K562 (cell line): Measurements from ENCODE around the gene FCHO2. TPM values are rescaled to one million over a fixed set of nuclear protein-coding genes. Genes with fewer than 3 reads are reported as not detected.

Source experiments
- ATAC-seq: fragments of 200-7000 bp; cut with Tn5 transposase; 3 replicates; pipeline ENCODE4 v1.9.1; 2020; ENCODE audit warnings: moderate library complexity
- BruUV-seq: library from RNA; stranded (reverse); fragments of 400-500 nt; replicated peaks from 2 replicates; lab custom pipeline; 2021; lab: Mats Ljungman, UMichigan
- CTCF ChIA-PET: fragments of 300-600 bp; formaldehyde crosslinking; extraction: SDS; loops from one replicate; lab custom pipeline; 2021; ENCODE audit warnings: low intra/inter-chr PET ratio; lab: Yijun Ruan, JAX
- POLR2A ChIA-PET: fragments of 300-600, 350-650 bp; sonication (Branson Sonifier 250); formaldehyde crosslinking; extraction: SDS; loops from one replicate; lab custom pipeline; 2021; ENCODE audit warnings: antibody characterized with exemption, inconsistent platforms; lab: Yijun Ruan, JAX
- DNase-seq, 4 experiments: peaks; one replicate each; pipeline versions ENCODE4 v3.0.0 to v3.0.0-alpha.2; 2011 to 2018; ENCODE audit warnings: low spot score in 3 of 4, mixed read lengths in 3 of 4; ENCODE audit errors: extremely low read depth in 1 of 4
- FAIRE-seq: peaks from 2 replicates; lab custom pipeline; 2011; peaks lifted over from hg19 to GRCh38; lab: Jason Lieb, UNC
- H2AFZ ChIP-seq: 2 replicates; pipeline ENCODE4 v1.6.0; 2011; ENCODE audit warnings: low read depth, low read length, control low read depth, inconsistent platforms
- H3K27ac ChIP-seq: fragments of 200-600 bp; 3 replicates; pipeline ENCODE4 v1.8.0; 2011; ENCODE audit warnings: low read depth, mild to moderate bottlenecking, control low read depth, inconsistent platforms, low read length, moderate library complexity, mixed read lengths; ENCODE audit errors: extremely low read depth
- H3K27me3 ChIP-seq, 2 experiments: fragments of 300-600 bp in 1 of 2; 2 replicates in 1 of 2; 3 replicates in 1 of 2; pipeline versions ENCODE4 v1.6.0 to v1.8.0; 2011; ENCODE audit warnings: inconsistent platforms in 2 of 2, low read length in 2 of 2, mild to moderate bottlenecking in 1 of 2, mixed read lengths in 1 of 2, moderate library complexity in 1 of 2; ENCODE audit not compliant: control insufficient read depth in 2 of 2, insufficient read depth in 2 of 2
- H3K36me3 ChIP-seq: fragments of 300-600 bp; 3 replicates; pipeline ENCODE4 v1.8.0; 2011; ENCODE audit warnings: mild to moderate bottlenecking, low read length, inconsistent platforms; ENCODE audit not compliant: control insufficient read depth, insufficient read depth
- H3K4me1 ChIP-seq, 2 experiments: fragments of 200-600 bp in 1 of 2; replicated peaks in 1 of 2; 2 replicates in 1 of 2; 3 replicates in 1 of 2; pipeline versions ENCODE4 v1.5.1 to v1.8.0; 2011; ENCODE audit warnings: inconsistent platforms in 2 of 2, low read length in 2 of 2, mild to moderate bottlenecking in 1 of 2, mixed read lengths in 1 of 2, moderate library complexity in 1 of 2; ENCODE audit not compliant: control insufficient read depth in 2 of 2, insufficient read depth in 2 of 2
- H3K4me2 ChIP-seq: 2 replicates; pipeline ENCODE4 v1.6.1; 2011; ENCODE audit warnings: low read length, control low read depth, inconsistent platforms, mixed read lengths; ENCODE audit not compliant: insufficient read depth
- H3K4me3 ChIP-seq: fragments of 200-600 bp; sonication (generic), shearing (Covaris generic); 2 replicates; pipeline ENCODE4 v1.5.1; 2016; ENCODE audit warnings: control low read depth, inconsistent platforms
- H3K79me2 ChIP-seq: fragments of 200-600 bp; 3 replicates; pipeline ENCODE4 v1.8.0; 2011; ENCODE audit warnings: low read length, inconsistent platforms; ENCODE audit not compliant: control insufficient read depth, insufficient read depth
- H3K9ac ChIP-seq, 2 experiments: 2 replicates each; pipeline versions ENCODE4 v1.6.0 to v1.6.1; 2011; ENCODE audit warnings: low read depth in 2 of 2, low read length in 2 of 2, control low read depth in 1 of 2, inconsistent platforms in 1 of 2, mild to moderate bottlenecking in 1 of 2, mixed read lengths in 1 of 2; ENCODE audit not compliant: insufficient read depth in 1 of 2
- H3K9me1 ChIP-seq: one replicate; pipeline ENCODE4 v1.6.0; 2011; ENCODE audit warnings: inconsistent platforms, mild to moderate bottlenecking, low read length, moderate library complexity; ENCODE audit not compliant: control insufficient read depth, insufficient read depth
- H3K9me3 ChIP-seq: replicated peaks from 2 replicates; pipeline ENCODE4 v1.5.1; 2011; ENCODE audit warnings: low read depth, low read length, inconsistent platforms; ENCODE audit not compliant: control insufficient read depth, insufficient read depth
- H4K20me1 ChIP-seq: replicated peaks from 2 replicates; pipeline ENCODE4 v1.6.1; 2011; ENCODE audit warnings: low read length, inconsistent platforms, mixed read lengths; ENCODE audit not compliant: control insufficient read depth, insufficient read depth
- ARID1B ChIP-seq: fragments of 450-650 bp; IDR thresholded peaks from 2 replicates; pipeline ENCODE4 v1.6.1; 2016; ENCODE audit warnings: antibody characterized with exemption, mild to moderate bottlenecking, inconsistent platforms
- NFIC ChIP-seq: fragments of 450-650 bp; IDR thresholded peaks from 2 replicates; pipeline ENCODE4 v1.6.1; 2017; ENCODE audit warnings: mild to moderate bottlenecking, inconsistent platforms
- RBM34 ChIP-seq: fragments of 200-400 bp; formaldehyde crosslinking; IDR thresholded peaks from 2 replicates; pipeline ENCODE4 v1.6.1; 2018; ENCODE audit warnings: low read length, borderline replicate concordance; ENCODE audit not compliant: insufficient read depth
- SMC3 ChIP-seq: conservative IDR thresholded peaks from 2 replicates; pipeline ENCODE4 v1.6.1; 2011; ENCODE audit warnings: low read depth, low read length, improper control_type of control experiment; ENCODE audit not compliant: insufficient read depth
- ZSCAN32 ChIP-seq: fragments of 450-650 bp; formaldehyde crosslinking; IDR thresholded peaks from 2 replicates; pipeline ENCODE4 v1.4.0; 2020; ENCODE audit warnings: mild to moderate bottlenecking, moderate library complexity
- WGBS: fragments of 100-300 bp; shearing (Covaris generic); methylation state at CpG from one replicate; pipeline ENCODE4 v1.1.6; 2016; ENCODE audit warnings: low coverage, mixed read lengths; ENCODE audit not compliant: insufficient coverage; ENCODE audit errors: missing lambda C conversion rate; 5-methylcytosine and 5-hydroxymethylcytosine counted together
- in situ Hi-C: fragments of 300-500 bp; cut with MboI; formaldehyde crosslinking; loops from 4 replicates; pipeline ENCODE4 v1.15.0; 2018; ENCODE audit warnings: inconsistent platforms, mixed read lengths
- intact Hi-C: fragments of 100-400 bp; cut with micrococcal nuclease; formaldehyde crosslinking; loops from 2 replicates; pipeline ENCODE4 v1.14.2; 2022
- polyA plus RNA-seq, 8 experiments: library from polyadenylated mRNA; depleted of rRNA in 4 of 8; stranded (reverse) in 5 of 8; unstranded in 3 of 8; fragments of >200 nt; fragmentation: Nextera tagmentation in 2 of 8; fragmentation: Illumina TruSeq in 1 of 8; extraction: Ambion mirVana in 2 of 8; extraction: Trizol in 1 of 8; gene quantifications; 2 replicates each; pipeline versions ENCODE4 v1.2.1 to v1.2.3, GENCODE V29; 2011 to 2014; ENCODE audit warnings: inconsistent platforms in 1 of 8, missing spikeins in 1 of 8
- total RNA-seq, 7 experiments: library from RNA; depleted of rRNA in 6 of 7; stranded (reverse); fragments of >200 nt in 6 of 7; fragmentation: Illumina TruSeq in 2 of 7; extraction: Trizol in 2 of 7; gene quantifications; 2 replicates each; pipeline versions ENCODE4 v1.2.1 to v1.2.3, GENCODE V29; 2011 to 2021; ENCODE audit warnings: low replicate concordance in 1 of 7

FCHO2 gene
- total and polyA plus RNA-seq, 9 of the 15 experiments (the other 6 are each of a cell fraction or from before 2014, with no cell fraction given) = 4.4 to 13.4 (median 8.3) TPM

DNA sequence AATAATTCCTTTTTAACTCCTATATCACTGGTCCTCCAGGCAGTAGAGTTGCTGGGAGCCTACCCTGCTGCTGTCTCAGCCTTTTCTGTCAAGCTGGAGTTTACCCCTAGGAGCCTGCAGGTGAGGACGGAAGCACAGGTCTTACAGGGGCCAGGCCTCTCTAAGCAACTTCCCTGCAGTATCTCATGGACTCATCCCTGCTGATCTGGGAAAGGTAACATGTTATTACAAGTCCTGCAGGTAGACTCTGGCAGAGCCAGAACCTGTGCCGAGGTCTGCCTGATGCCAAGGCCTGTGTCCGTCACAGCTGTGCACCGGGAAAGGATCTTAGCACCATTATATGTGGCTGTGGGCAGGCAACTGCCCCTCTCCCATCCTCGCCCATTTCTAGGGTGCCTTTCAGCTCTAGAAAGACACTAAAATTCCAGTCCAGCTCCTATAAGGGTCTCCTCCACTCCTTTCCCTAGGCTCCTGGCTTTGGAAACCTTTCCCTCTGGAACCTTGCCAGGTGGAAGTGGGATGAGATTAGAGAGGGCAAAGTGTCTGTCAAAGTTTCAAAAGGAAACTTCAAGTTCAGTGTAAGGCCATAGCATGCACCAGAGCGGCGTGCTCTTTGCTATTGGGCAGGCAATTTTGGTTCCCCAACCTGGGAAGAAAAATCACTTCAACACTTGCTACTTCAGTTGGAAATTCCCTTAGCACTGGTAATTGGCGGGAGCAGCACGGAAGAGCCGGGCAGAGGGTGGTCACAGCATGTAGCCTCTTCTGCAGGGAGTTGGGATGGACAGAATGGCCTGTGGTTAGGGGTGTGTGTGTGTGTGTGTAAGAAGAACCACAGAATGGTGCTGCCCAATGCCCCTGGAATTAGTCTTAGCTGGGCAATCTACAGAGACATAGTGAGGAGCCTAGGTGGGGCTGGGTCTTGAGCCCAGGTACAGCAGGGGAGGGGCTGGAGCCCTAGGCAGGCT, 182.0 kb downstream of the FCHO2 start:
- CTCF ChIA-PET = no interaction called here
- Histone ChIP-seq H3K27ac (no peak overlapping the region), H3K4me3 (no peak overlapping the region), H3K9me1 (no peaks in the 10 kb centered on the region), H3K79me2 (no peaks in the 10 kb centered on the region), H3K36me3 (no peaks in the 10 kb centered on the region), H2AFZ (peak overlapping the region; percentile 72), H3K27me3 (peaks cover 9 to 30% of the 10 kb centered on the region in 2 experiments; a peak in 4 of 5 replicates), H3K4me1 (peaks cover 0 to 3% of the 10 kb centered on the region in 2 experiments; a peak in 2 of 5 replicates), H3K9ac (no peak overlapping the region), H3K4me2 (no peak overlapping the region), H3K9me3 (no peaks in the 10 kb centered on the region), H4K20me1 (no peaks in the 10 kb centered on the region)
- DNase-seq (no peak), FAIRE-seq (no peak), ATAC-seq (no peak; the same call in 2 of the 3 replicates)
- in situ Hi-C loops = no loop called here
- 20% methylated on average over 10 of the region's 10 CpGs for WGBS
- intact Hi-C loops = loop anchor here (5.0 kb wide), 1 partner anchor 64 kb away; no protein-coding TSS in a partner anchor
- TF ChIP-seq SMC3 = no peak
- TF ChIP-seq NFIC = 0 out of 2 replicates have a peak, but pooled peaks have one; percentile 23
- no peak for TF ChIP-seq RBM34
- BruUV-seq = no TSS peak
- POLR2A ChIA-PET = no interaction called here

DNA sequence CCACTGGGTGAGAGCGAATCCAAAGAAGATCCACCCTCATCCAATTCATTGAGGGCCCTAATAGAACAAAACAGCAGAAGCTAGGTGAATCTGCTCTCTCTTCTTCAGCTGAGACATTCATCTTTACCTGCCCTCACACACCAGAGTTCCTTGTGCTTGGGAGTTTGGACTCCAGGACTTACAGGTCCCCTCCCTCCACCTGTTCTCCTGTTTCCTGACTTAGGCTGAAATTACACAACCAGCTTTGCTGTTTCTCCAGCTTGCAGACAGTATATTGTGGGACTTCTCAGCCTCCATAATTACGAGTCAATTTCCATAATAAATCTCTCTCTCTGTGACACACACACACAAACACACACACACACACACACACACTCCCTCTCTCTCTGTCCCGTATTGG, 183.6 kb downstream of the FCHO2 start:
- ATAC-seq (no peak), FAIRE-seq (no peak)
- Histone ChIP-seq H3K27me3 (peaks cover 8 to 37% of the 10 kb centered on the region in 2 experiments; a peak in 4 of 5 replicates), H4K20me1 (no peaks in the 10 kb centered on the region), H3K9me1 (no peaks in the 10 kb centered on the region), H3K9ac (no peak overlapping the region), H3K9me3 (no peaks in the 10 kb centered on the region), H3K4me2 (no peak overlapping the region), H3K36me3 (no peaks in the 10 kb centered on the region), H3K27ac (no peak overlapping the region), H2AFZ (no peak overlapping the region)
- 0% methylated on average over 3 of the region's 3 CpGs for WGBS
- BruUV-seq = no TSS peak
- TF ChIP-seq ARID1B (no peak), ZSCAN32 (CRISPR knock-in tag) (no peak)
- TF ChIP-seq, all 486 proteins: peak for 0
- no peak for DNase-seq
- in situ Hi-C loops = no loop called here
- no peak overlapping the region for H3K4me3 ChIP-seq
- no peaks in the 10 kb centered on the region for H3K79me2 ChIP-seq
- intact Hi-C loops = loop anchor here (5.0 kb wide), 1 partner anchor 63 kb away; no protein-coding TSS in a partner anchor
- POLR2A ChIA-PET = no interaction called here
- CTCF ChIA-PET = no interaction called here
- H3K4me1 ChIP-seq = peaks cover 0 to 3% of the 10 kb centered on the region in 2 experiments; a peak in 2 of 5 replicates
